Sigmoid colon (tissue), 7 donors: Measurements from ENCODE around the gene CD24. TPM values are rescaled to one million over a fixed set of nuclear protein-coding genes. Genes with fewer than 3 reads are reported as not detected.

ENCODE experiments used
- DNase-seq: peaks from one replicate; pipeline ENCODE4 v3.0.0-alpha.2; 2019
- H3K27ac ChIP-seq, 4 donors: fragments of 200-600 bp; sonication (generic); one replicate each; pipeline ENCODE4 v1.5.1; 2016 to 2019; ENCODE audit warnings: mild to moderate bottlenecking in 1 of 4
- H3K27me3 ChIP-seq, 3 donors: fragments of 200-600 bp; sonication (generic); one replicate each; pipeline ENCODE4 v1.5.1; 2019; ENCODE audit warnings: mild to moderate bottlenecking in 1 of 3
- H3K36me3 ChIP-seq, 4 donors: fragments of 200-600 bp; sonication (generic); one replicate each; pipeline ENCODE4 v1.5.1; 2016 to 2019
- H3K4me1 ChIP-seq, 4 donors: fragments of 200-600 bp; sonication (generic); one replicate each; pipeline ENCODE4 v1.5.1; 2017 to 2019
- H3K4me3 ChIP-seq, 4 donors: fragments of 200-600 bp; sonication (generic); one replicate each; pipeline ENCODE4 v1.5.1; 2017 to 2019; ENCODE audit warnings: mild to moderate bottlenecking in 2 of 4, moderate library complexity in 1 of 4
- H3K9me3 ChIP-seq, 4 donors: fragments of 200-600 bp in 3 of 4; sonication (generic) in 3 of 4; one replicate each; pipeline versions ENCODE4 v1.5.1 to v1.6.1; 2013 to 2019
- CTCF ChIP-seq, 4 experiments: fragments of 450-650 bp in 3 of 4; fragments of 200-600 bp in 1 of 4; IDR thresholded peaks; one replicate each; pipeline ENCODE4 v1.5.1; 2016 to 2019; ENCODE audit warnings: antibody characterized with exemption in 4 of 4, mild to moderate bottlenecking in 3 of 4, moderate library complexity in 2 of 4
- EP300 ChIP-seq, 4 donors: sonication (generic); formaldehyde crosslinking; IDR thresholded peaks; one replicate each; pipeline ENCODE4 v1.6.1; 2017; ENCODE audit warnings: antibody characterized with exemption in 4 of 4
- POLR2A ChIP-seq, 2 donors: fragments of 450-650 bp; IDR thresholded peaks; one replicate each; pipeline ENCODE4 v1.6.1; 2016; ENCODE audit warnings: antibody characterized with exemption in 2 of 2, mild to moderate bottlenecking in 2 of 2, moderate library complexity in 2 of 2
- POLR2AphosphoS5 ChIP-seq, 4 donors: sonication (generic); formaldehyde crosslinking; IDR thresholded peaks; one replicate each; pipeline ENCODE4 v1.6.1; 2017; ENCODE audit warnings: antibody characterized with exemption in 4 of 4
- WGBS, 2 donors: extraction: QIAGEN DNeasy Blood & Tissue Kit; methylation state at CpG; one replicate each; pipeline ENCODE4 v1.1.7; 2013; 5-methylcytosine and 5-hydroxymethylcytosine counted together
- intact Hi-C: fragments of 100-400 bp; cut with DNase I; formaldehyde crosslinking; loops from one replicate; pipeline ENCODE4 v1.15.1; 2023
- polyA plus RNA-seq, 3 donors: library from polyadenylated mRNA; stranded (reverse); fragments of 200-250 nt; gene quantifications; one replicate each; pipeline ENCODE4 v1.2.3, GENCODE V29; 2013
- total RNA-seq, 4 donors: library from RNA; depleted of rRNA; stranded (reverse); fragments of >200 nt; gene quantifications; one replicate each; pipeline ENCODE4 v1.1.0, GENCODE V29; 2016
- donor health status: healthy with polysubstance abuse.
- donor health status: Bipolar disorder and iron deficiency.
- donor health status: healthy.

Gene CD24
- total and polyA plus RNA-seq, 7 donors = 1.2 to 1,379 (median 13.2) TPM

GRCh38 chr6:106959985-106960384 is 14.5 kb downstream of the CD24 start:
- Histone ChIP-seq H3K27ac (no peak overlapping the region), H3K4me3 (no peak overlapping the region), H3K36me3 (no peaks in the 10 kb centered on the region), H3K4me1 (no peaks in the 10 kb centered on the region), H3K9me3 (no peaks in the 10 kb centered on the region), H3K27me3 (no peaks in the 10 kb centered on the region)
- 83 to 85% methylated on average over 1 of the region's 1 CpG for WGBS, 2 donors
- DNase-seq = no peak
- TF ChIP-seq POLR2AphosphoS5 (IDR thresholded peaks at IDR 0.05) = no peak
- no peak for TF ChIP-seq CTCF (IDR thresholded peaks at IDR 0.05)
- TF ChIP-seq EP300 (IDR thresholded peaks at IDR 0.05) = no peak
- no peak for TF ChIP-seq POLR2A (IDR thresholded peaks at IDR 0.05)
- intact Hi-C loops = no loop called here

DNA sequence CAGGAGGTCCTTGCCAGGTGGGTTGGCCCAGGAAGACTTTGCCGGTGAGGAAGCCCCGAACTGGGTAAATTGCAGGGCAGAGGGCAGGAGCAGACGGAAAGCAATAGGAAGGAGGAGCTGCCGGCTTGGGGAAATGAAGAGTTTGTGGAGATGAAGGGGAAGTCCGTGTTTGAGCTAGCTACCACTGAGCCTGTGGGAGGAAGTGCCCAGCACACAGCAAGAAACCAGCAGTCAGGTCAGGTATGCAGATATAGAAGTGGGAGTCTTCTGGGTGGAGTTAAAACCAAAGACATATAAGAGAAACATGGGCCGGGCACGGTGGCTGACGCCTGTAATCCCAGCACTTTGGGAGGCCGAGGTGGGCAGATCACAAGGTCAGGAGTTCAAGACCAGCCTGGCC is 34.7 kb downstream of the CD24 start:
- no peak for TF ChIP-seq EP300 (IDR thresholded peaks at IDR 0.05)
- TF ChIP-seq CTCF (IDR thresholded peaks at IDR 0.05) = no peak
- TF ChIP-seq POLR2A (IDR thresholded peaks at IDR 0.05) = no peak
- no peak for TF ChIP-seq POLR2AphosphoS5 (IDR thresholded peaks at IDR 0.05)
- H3K27me3 ChIP-seq = no peaks in the 10 kb centered on the region

GRCh38 chr6:106939208-106939607 is 35.3 kb downstream of the CD24 start:
- 89 to 96% methylated on average over 3 of the region's 3 CpGs for WGBS, 2 donors
- Histone ChIP-seq H3K4me1 (no peaks in the 10 kb centered on the region), H3K27me3 (no peaks in the 10 kb centered on the region), H3K4me3 (no peak overlapping the region), H3K36me3 (no peaks in the 10 kb centered on the region), H3K9me3 (no peaks in the 10 kb centered on the region), H3K27ac (no peak overlapping the region)
- intact Hi-C loops = no loop called here
- no peak for TF ChIP-seq POLR2AphosphoS5 (IDR thresholded peaks at IDR 0.05)
- TF ChIP-seq EP300 (IDR thresholded peaks at IDR 0.05) = no peak
- no peak for TF ChIP-seq CTCF (IDR thresholded peaks at IDR 0.05)
- TF ChIP-seq POLR2A (IDR thresholded peaks at IDR 0.05) = no peak
- DNase-seq = no peak

More for the DNA sequence above, 34.7 kb downstream of the CD24 start:
- Histone ChIP-seq H3K4me1 (no peaks in the 10 kb centered on the region), H3K36me3 (no peaks in the 10 kb centered on the region), H3K4me3 (no peak overlapping the region), H3K27ac (no peak overlapping the region), H3K9me3 (no peaks in the 10 kb centered on the region)
- intact Hi-C loops = no loop called here
- 48 to 60% methylated on average over 9 of the region's 9 CpGs for WGBS, 2 donors
- no peak for DNase-seq

DNA sequence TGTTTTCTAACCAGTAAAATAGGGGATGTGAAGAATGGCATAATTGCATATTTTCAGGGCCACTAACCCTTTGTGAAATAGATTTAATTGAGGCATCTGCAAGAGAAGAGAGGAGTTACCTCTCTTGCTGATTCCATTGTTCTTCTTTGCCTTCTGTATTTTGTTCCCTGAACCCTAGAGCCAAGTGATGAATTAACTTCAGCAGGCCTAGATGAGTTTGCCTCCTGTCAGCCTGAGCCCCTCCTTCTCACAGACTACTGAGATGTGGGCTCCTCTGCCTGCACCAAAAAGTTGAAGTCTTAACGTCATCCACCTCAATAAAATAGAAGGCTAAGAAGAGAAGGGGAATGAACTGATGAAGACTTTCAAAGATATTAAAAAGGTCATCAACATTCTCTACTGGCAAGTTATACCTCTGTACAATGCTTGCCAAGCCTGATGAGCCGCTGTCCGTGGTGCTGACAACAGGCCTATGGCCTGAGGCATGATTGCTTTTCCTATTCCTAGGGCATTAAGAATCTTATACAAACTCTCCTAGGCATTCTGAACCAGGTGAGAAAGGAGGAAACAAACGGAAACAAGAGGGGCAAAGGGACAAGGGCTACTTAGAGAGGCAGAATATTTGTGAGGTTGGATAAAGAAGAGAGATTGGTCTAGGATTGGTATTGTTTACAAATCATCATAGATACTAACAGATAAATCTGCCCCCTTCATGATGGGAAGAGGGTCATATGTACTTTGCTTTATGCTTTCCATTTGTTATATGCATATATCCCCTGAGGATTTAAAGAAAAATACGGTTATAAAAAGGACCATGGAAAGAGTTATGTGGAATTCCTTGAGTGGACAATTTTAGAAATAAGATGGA is 46.8 kb downstream of the CD24 start:
- intact Hi-C loops = no loop called here
- 22 to 31% methylated on average over 5 of the region's 5 CpGs for WGBS, 2 donors

More for the DNA sequence above, 46.8 kb downstream of the CD24 start:
- TF ChIP-seq EP300 (IDR thresholded peaks at IDR 0.05) (no peak), CTCF (IDR thresholded peaks at IDR 0.05) (no peak), POLR2AphosphoS5 (IDR thresholded peaks at IDR 0.05) (no peak), POLR2A (IDR thresholded peaks at IDR 0.05) (no peak)
- Histone ChIP-seq H3K9me3 (no peaks in the 10 kb centered on the region), H3K27me3 (peaks cover 0 to 7% (median 0%) of the 10 kb centered on the region in 3 donors), H3K4me1 (no peaks in the 10 kb centered on the region), H3K4me3 (no peak overlapping the region), H3K36me3 (no peaks in the 10 kb centered on the region), H3K27ac (no peak overlapping the region)
- DNase-seq = no peak
